IMR-90 (cell line): ENCODE data around the gene NLRC3.

Experiments used
- CEBPB ChIP-seq: IDR thresholded peaks from 2 replicates; pipeline ENCODE4 v1.6.1; 2012; ENCODE audit warnings: low read depth, low read length, improper control_type of control experiment
- CHD1 ChIP-seq: IDR thresholded peaks from 2 replicates; pipeline ENCODE4 v1.6.1; 2012; ENCODE audit warnings: low read depth, low read length, improper control_type of control experiment
- FOS ChIP-seq: fragments of 150-350 bp; IDR thresholded peaks from 2 replicates; pipeline ENCODE4 v1.6.1; 2016; ENCODE audit warnings: low read depth, low read length
- MAFK ChIP-seq: IDR thresholded peaks from 2 replicates; pipeline ENCODE4 v1.6.1; 2012; ENCODE audit warnings: low read depth, low read length, improper control_type of control experiment
- MAZ ChIP-seq: IDR thresholded peaks from 2 replicates; pipeline ENCODE4 v1.6.1; 2012; ENCODE audit warnings: low read depth, mild to moderate bottlenecking, low read length, improper control_type of control experiment, moderate library complexity, borderline replicate concordance
- MXI1 ChIP-seq: IDR thresholded peaks from 2 replicates; pipeline ENCODE4 v1.6.1; 2012; ENCODE audit warnings: low read depth, mild to moderate bottlenecking, low read length, moderate library complexity, borderline replicate concordance
- POLR2A ChIP-seq: IDR thresholded peaks from 2 replicates; pipeline ENCODE4 v1.6.1; 2012; ENCODE audit warnings: mild to moderate bottlenecking, low read depth, low read length
- RAD21 ChIP-seq: IDR thresholded peaks from 2 replicates; pipeline ENCODE4 v1.6.1; 2012; ENCODE audit warnings: low read length, improper control_type of control experiment
- RCOR1 ChIP-seq: IDR thresholded peaks from 2 replicates; pipeline ENCODE4 v1.6.1; 2012; ENCODE audit warnings: mild to moderate bottlenecking, low read length, improper control_type of control experiment; ENCODE audit not compliant: insufficient replicate concordance
- RFX5 ChIP-seq: IDR thresholded peaks from 2 replicates; pipeline ENCODE4 v1.8.0; 2012; ENCODE audit warnings: low read depth, mild to moderate bottlenecking, low read length, moderate library complexity
- TF ChIP-seq, protein P1 (sequence below): conservative IDR thresholded peaks from 2 replicates; pipeline ENCODE4 v1.5.1; 2012; ENCODE audit warnings: mild to moderate bottlenecking, low read depth, low read length, improper control_type of control experiment
- TF ChIP-seq, protein P2 (sequence below): fragments of 150-350 bp; IDR thresholded peaks from 2 replicates; pipeline ENCODE4 v1.6.1; 2017; ENCODE audit warnings: mild to moderate bottlenecking, antibody characterized with exemption, low read length, low read depth

- TF ChIP-seq POLR2A, result no peak
- TF ChIP-seq, protein P1, sequence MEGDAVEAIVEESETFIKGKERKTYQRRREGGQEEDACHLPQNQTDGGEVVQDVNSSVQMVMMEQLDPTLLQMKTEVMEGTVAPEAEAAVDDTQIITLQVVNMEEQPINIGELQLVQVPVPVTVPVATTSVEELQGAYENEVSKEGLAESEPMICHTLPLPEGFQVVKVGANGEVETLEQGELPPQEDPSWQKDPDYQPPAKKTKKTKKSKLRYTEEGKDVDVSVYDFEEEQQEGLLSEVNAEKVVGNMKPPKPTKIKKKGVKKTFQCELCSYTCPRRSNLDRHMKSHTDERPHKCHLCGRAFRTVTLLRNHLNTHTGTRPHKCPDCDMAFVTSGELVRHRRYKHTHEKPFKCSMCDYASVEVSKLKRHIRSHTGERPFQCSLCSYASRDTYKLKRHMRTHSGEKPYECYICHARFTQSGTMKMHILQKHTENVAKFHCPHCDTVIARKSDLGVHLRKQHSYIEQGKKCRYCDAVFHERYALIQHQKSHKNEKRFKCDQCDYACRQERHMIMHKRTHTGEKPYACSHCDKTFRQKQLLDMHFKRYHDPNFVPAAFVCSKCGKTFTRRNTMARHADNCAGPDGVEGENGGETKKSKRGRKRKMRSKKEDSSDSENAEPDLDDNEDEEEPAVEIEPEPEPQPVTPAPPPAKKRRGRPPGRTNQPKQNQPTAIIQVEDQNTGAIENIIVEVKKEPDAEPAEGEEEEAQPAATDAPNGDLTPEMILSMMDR, result no peak
- no peak for TF ChIP-seq FOS
- TF ChIP-seq RCOR1, result no peak
- TF ChIP-seq CEBPB, result no peak
- TF ChIP-seq MAFK, result no peak
- TF ChIP-seq MXI1, result no peak
- TF ChIP-seq CHD1, result no peak
- TF ChIP-seq, protein P2, sequence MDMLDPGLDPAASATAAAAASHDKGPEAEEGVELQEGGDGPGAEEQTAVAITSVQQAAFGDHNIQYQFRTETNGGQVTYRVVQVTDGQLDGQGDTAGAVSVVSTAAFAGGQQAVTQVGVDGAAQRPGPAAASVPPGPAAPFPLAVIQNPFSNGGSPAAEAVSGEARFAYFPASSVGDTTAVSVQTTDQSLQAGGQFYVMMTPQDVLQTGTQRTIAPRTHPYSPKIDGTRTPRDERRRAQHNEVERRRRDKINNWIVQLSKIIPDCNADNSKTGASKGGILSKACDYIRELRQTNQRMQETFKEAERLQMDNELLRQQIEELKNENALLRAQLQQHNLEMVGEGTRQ, result no peak
- no peak for TF ChIP-seq RAD21
- no peak for TF ChIP-seq RFX5
- no peak for TF ChIP-seq MAZ
Observed at GRCh38 chr16:3608069-3608468, 30.9 kb upstream of the NLRC3 start.
